Thoracic aorta (tissue), 2 donors: Measurements from ENCODE around the gene COL6A2. TPM values are rescaled to one million over a fixed set of nuclear protein-coding genes. Genes with fewer than 3 reads are reported as not detected.

Source experiments
- ATAC-seq: fragments of 150-250 bp; one replicate; pipeline ENCODE4 v1.8.0; 2017; ENCODE audit warnings: low read depth; ENCODE audit not compliant: insufficient number of reproducible peaks, low FRiP score
- DNase-seq: peaks from one replicate; pipeline ENCODE4 v3.0.0-alpha.2; 2020; ENCODE audit warnings: low spot score
- H3K27ac ChIP-seq, 2 donors: fragments of 200-600 bp; sonication (generic); 1 replicate in 1 of 2; 2 replicates in 1 of 2; pipeline ENCODE4 v1.5.1; 2016; ENCODE audit warnings: mild to moderate bottlenecking in 2 of 2, moderate library complexity in 2 of 2
- H3K27me3 ChIP-seq: fragments of 200-600 bp; sonication (generic); replicated peaks from 2 replicates; pipeline ENCODE4 v1.6.0; 2016; ENCODE audit warnings: mild to moderate bottlenecking; ENCODE audit not compliant: insufficient read depth
- H3K36me3 ChIP-seq: fragments of 200-600 bp; sonication (generic); one replicate; pipeline ENCODE4 v1.5.1; 2016
- H3K4me1 ChIP-seq, 2 donors: fragments of 200-600 bp; sonication (generic); 1 replicate in 1 of 2; 2 replicates in 1 of 2; pipeline versions ENCODE4 v1.5.1 to v1.6.0; 2016; ENCODE audit warnings: low read depth in 2 of 2, mild to moderate bottlenecking in 1 of 2; ENCODE audit not compliant: control insufficient read depth in 1 of 2
- H3K4me3 ChIP-seq: fragments of 200-600 bp; sonication (generic); 2 replicates; pipeline ENCODE4 v1.5.1; 2016; ENCODE audit warnings: mild to moderate bottlenecking
- H3K9me3 ChIP-seq: fragments of 200-600 bp; sonication (generic); 2 replicates; pipeline ENCODE4 v1.5.1; 2016
- total RNA-seq, 2 donors: library from RNA; depleted of rRNA; stranded (reverse); fragments of >200 nt; gene quantifications; one replicate each; pipeline versions ENCODE4 v1.1.0 to v1.2.3, GENCODE V29; 2016
- TF ChIP-seq, protein P1 (sequence below): fragments of 200-600 bp; sonication (generic); IDR thresholded peaks from one replicate; pipeline ENCODE4 v1.5.1; 2019; ENCODE audit warnings: antibody characterized with exemption

The COL6A2 gene
- total RNA-seq, 2 donors from 2014 or later, result 1,835 to 1,885 TPM

DNA sequence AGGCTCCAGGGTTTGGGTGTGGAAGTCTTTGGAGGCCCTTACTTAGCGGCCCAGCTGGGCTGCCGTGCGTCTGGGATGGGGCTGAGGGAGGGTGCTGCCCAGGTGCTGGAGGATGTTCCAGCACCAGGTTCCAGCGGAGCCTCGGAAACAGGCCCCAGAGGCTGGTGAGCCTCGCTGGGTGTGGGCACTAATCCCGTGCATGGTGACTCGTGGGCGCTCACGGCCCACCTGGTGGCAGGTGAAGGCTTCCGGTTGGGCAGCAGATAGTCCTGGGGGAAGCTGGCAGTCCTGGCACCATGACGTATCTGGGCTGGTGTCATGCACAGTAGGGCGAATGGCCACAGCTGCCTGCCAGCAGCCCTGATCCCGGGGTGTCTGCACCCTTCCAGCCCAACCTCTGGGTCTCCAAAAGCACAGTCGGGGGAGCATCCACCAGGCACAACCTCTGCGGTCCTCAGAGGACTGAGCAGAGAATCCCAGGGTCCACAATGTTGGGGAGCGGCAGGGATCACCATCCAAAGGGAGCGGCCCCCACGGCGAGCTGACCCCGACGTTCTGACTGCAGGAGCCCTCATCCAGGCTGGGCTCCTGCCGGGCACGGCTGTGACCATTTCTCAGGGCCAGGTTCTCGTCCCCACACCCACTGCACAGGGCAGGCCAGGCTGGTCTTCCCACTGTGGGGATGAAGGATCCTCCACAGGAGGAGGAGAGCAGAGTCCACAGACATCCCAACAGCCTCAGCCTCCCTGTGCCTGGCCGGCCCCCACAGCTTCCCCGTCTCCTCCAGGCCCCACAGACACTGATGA lies 32.1 kb downstream of the COL6A2 start:
- peak overlapping the region in 1 of 2 donors; percentile 40 for H3K27ac ChIP-seq
- no peak overlapping the region for H3K4me3 ChIP-seq

DNA sequence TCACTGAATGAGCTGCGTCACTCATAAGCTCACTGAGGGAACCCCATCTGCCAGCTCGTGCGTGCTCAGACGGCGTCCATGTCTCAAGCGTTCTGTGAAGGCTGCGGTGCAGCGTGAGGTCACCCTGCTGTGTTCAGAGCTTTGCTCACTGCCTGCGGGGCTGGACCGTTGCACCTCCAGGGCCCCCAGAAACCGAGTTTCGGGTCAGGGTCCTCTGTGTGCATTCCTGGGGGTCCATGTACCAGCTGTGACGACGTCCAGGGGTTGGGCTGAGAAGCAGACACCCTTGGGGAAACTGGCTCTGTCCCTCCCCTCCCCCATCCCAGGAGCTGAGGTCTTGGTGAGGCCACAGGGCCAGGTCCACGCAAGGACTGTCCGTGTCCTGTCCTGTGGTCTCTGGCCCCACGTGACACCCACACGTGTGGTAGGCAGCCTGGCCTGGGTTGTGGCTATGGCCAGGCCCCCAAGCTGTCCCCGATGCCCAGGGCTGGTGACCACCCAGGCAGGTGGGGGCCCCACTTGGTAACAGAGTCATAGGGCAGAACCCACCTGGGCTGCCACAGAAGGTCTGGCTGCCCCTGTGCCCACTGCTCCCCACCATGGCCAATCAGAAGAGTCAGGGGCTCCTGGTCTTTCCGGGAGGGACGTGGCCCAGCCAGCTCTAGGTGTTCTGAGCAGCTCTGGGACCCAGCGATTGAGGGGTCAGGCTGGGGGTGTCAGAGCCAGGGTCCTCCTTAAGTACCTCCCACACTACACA lies 33.1 kb downstream of the COL6A2 start:
- no peak overlapping the region for H3K4me3 ChIP-seq
- peaks cover 35% of the 10 kb centered on the region for H3K36me3 ChIP-seq
- no peaks in the 10 kb centered on the region for H3K27me3 ChIP-seq
- DNase-seq, result no peak
- no peak overlapping the region for H3K27ac ChIP-seq
- H3K4me1 ChIP-seq, result no peaks in the 10 kb centered on the region
- no peak for ATAC-seq
- no peaks in the 10 kb centered on the region for H3K9me3 ChIP-seq
- TF ChIP-seq, protein P1, sequence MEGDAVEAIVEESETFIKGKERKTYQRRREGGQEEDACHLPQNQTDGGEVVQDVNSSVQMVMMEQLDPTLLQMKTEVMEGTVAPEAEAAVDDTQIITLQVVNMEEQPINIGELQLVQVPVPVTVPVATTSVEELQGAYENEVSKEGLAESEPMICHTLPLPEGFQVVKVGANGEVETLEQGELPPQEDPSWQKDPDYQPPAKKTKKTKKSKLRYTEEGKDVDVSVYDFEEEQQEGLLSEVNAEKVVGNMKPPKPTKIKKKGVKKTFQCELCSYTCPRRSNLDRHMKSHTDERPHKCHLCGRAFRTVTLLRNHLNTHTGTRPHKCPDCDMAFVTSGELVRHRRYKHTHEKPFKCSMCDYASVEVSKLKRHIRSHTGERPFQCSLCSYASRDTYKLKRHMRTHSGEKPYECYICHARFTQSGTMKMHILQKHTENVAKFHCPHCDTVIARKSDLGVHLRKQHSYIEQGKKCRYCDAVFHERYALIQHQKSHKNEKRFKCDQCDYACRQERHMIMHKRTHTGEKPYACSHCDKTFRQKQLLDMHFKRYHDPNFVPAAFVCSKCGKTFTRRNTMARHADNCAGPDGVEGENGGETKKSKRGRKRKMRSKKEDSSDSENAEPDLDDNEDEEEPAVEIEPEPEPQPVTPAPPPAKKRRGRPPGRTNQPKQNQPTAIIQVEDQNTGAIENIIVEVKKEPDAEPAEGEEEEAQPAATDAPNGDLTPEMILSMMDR, result no peak

More for the DNA sequence above, 32.1 kb downstream of the COL6A2 start:
- Histone ChIP-seq H3K9me3 (no peaks in the 10 kb centered on the region), H3K4me1 (no peaks in the 10 kb centered on the region), H3K36me3 (peaks cover 45% of the 10 kb centered on the region), H3K27me3 (no peaks in the 10 kb centered on the region)
- TF ChIP-seq, protein P1, result no peak
- ATAC-seq, result no peak
- DNase-seq, result no peak

DNA sequence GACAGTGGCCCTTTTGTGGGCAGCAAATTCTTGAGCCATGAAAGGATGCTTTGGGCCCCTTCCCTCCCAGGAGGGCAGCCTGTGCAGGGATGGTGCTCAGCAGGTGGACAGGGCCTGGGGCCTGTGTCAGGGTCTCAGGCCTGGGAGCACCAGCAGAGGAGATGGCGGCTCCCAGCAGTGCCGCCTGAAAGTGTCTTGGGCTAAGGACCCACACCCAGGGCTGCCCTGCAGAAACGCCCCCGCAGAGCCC lies 33.6 kb downstream of the COL6A2 start:
- no peaks in the 10 kb centered on the region for H3K9me3 ChIP-seq
- TF ChIP-seq, protein P1, result no peak
- H3K27me3 ChIP-seq, result no peaks in the 10 kb centered on the region
- no peaks in the 10 kb centered on the region for H3K4me1 ChIP-seq
- no peak for ATAC-seq
- no peak overlapping the region for H3K27ac ChIP-seq
- no peak for DNase-seq
- peaks cover 30% of the 10 kb centered on the region for H3K36me3 ChIP-seq
- H3K4me3 ChIP-seq, result no peak overlapping the region

DNA sequence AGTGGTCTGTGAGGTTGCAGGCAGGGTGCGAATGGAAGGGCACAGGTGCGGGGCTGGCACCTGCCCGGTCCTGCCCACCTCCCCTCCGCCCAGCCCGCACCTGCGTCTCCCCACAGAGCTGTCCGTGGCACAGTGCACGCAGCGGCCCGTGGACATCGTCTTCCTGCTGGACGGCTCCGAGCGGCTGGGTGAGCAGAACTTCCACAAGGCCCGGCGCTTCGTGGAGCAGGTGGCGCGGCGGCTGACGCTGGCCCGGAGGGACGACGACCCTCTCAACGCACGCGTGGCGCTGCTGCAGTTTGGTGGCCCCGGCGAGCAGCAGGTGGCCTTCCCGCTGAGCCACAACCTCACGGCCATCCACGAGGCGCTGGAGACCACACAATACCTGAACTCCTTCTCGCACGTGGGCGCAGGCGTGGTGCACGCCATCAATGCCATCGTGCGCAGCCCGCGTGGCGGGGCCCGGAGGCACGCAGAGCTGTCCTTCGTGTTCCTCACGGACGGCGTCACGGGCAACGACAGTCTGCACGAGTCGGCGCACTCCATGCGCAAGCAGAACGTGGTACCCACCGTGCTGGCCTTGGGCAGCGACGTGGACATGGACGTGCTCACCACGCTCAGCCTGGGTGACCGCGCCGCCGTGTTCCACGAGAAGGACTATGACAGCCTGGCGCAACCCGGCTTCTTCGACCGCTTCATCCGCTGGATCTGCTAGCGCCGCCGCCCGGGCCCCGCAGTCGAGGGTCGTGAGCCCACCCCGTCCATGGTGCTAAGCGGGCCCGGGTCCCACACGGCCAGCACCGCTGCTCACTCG lies 34.1 kb downstream of the COL6A2 start:
- ATAC-seq, result no peak
- peaks cover 25% of the 10 kb centered on the region for H3K36me3 ChIP-seq
- no peaks in the 10 kb centered on the region for H3K4me1 ChIP-seq
- DNase-seq, result no peak
- no peaks in the 10 kb centered on the region for H3K27me3 ChIP-seq
- H3K4me3 ChIP-seq, result no peak overlapping the region
- TF ChIP-seq, protein P1, result no peak
- no peaks in the 10 kb centered on the region for H3K9me3 ChIP-seq
- H3K27ac ChIP-seq, result no peak overlapping the region
